ENCODE results near the gene DGKG. TPM values are rescaled to one million over a fixed set of nuclear protein-coding genes. Genes with fewer than 3 reads are reported as not detected.

The DGKG gene
- total RNA-seq, 2 donors from 2014 or later: 0.17 to 0.64 TPM

DNA sequence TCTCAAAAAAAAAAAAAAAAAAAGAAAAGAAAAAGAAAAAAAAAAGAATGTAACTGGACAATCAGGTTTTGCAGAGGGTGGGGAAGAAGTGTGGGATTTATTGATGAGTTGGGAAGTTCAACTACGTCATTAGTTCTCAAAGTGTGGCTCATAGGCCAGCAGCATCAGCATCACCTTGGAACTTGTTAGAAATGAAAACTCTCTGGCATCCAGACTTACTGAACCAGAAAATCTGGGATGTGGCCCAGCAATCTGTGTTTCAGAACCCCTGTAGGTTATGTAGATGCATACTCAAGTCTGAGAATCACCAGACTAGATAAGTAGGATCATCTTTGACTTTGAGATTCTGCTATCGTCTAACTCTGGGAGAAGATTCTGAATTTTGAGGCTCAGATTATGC lies 207.4 kb downstream of the DGKG start:
- no peak overlapping the region for H3K4me3 ChIP-seq
- no peak overlapping the region for H3K9ac ChIP-seq (ENCODE audit: low read depth in 2 of 2, low read length in 2 of 2)
- H3K4me1 ChIP-seq: no peaks in the 10 kb centered on the region
- H3K27ac ChIP-seq: no peak overlapping the region
- TF ChIP-seq, protein P1, sequence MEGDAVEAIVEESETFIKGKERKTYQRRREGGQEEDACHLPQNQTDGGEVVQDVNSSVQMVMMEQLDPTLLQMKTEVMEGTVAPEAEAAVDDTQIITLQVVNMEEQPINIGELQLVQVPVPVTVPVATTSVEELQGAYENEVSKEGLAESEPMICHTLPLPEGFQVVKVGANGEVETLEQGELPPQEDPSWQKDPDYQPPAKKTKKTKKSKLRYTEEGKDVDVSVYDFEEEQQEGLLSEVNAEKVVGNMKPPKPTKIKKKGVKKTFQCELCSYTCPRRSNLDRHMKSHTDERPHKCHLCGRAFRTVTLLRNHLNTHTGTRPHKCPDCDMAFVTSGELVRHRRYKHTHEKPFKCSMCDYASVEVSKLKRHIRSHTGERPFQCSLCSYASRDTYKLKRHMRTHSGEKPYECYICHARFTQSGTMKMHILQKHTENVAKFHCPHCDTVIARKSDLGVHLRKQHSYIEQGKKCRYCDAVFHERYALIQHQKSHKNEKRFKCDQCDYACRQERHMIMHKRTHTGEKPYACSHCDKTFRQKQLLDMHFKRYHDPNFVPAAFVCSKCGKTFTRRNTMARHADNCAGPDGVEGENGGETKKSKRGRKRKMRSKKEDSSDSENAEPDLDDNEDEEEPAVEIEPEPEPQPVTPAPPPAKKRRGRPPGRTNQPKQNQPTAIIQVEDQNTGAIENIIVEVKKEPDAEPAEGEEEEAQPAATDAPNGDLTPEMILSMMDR (IDR thresholded peaks at IDR 0.05): no peak
- no peaks in the 10 kb centered on the region for H3K36me3 ChIP-seq
- DNase-seq: no peak
- intact Hi-C loops (cut with DNase I): no loop called here
- H3K9me3 ChIP-seq: no peaks in the 10 kb centered on the region
- H3K27me3 ChIP-seq: no peaks in the 10 kb centered on the region

DNA sequence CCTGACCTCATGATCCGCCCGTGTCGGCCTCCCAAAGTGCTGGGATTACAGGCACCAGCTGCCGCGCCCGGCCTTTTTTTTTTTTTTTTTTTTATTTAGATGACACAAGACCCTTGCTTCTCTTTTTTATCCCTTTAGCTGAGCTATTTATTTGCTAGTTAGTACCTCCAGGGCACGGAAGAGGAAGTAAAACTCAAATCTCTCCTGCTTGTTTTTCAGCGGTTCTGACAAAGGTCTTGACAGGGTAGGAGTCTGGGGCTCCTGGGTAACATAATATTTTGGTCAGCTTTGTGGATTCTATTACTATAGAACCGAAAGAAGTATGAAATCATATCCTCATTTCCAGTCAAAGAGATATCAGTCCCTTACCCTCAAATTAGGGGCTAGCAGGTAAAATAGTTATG lies 209.1 kb downstream of the DGKG start:
- TF ChIP-seq, protein P1 (IDR thresholded peaks at IDR 0.05): no peak
- no peak overlapping the region for H3K27ac ChIP-seq

DNA sequence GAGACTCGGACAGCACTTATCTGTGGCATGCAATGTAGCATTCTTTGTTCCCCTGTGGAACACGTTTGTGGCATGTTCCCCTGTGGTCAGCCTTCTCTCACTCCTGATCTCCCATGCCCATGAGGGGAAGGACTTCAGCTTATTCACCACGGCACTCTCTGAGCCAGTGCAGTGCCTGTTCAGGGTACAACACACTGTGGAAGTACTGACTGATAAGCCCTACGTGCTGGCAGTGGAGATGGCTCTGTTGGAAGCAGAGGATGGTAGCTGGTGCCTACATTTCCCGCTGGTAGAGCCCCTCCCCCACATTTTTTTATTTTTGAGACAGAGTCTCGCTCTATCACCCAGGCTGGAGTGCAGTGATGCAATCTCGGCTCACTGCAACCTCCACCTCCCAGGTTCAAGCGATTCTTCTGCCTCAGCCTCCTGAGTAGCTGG lies 209.7 kb downstream of the DGKG start:
- no peak overlapping the region for H3K27ac ChIP-seq

More for the DNA sequence above, 209.1 kb downstream of the DGKG start:
- H3K9me3 ChIP-seq: no peaks in the 10 kb centered on the region
- DNase-seq: no peak
- intact Hi-C loops (cut with DNase I): no loop called here
- no peaks in the 10 kb centered on the region for H3K36me3 ChIP-seq
- no peak overlapping the region for H3K4me3 ChIP-seq
- no peaks in the 10 kb centered on the region for H3K27me3 ChIP-seq
- H3K4me1 ChIP-seq: no peaks in the 10 kb centered on the region
- H3K9ac ChIP-seq (ENCODE audit: low read depth in 2 of 2, low read length in 2 of 2): no peak overlapping the region

DNA sequence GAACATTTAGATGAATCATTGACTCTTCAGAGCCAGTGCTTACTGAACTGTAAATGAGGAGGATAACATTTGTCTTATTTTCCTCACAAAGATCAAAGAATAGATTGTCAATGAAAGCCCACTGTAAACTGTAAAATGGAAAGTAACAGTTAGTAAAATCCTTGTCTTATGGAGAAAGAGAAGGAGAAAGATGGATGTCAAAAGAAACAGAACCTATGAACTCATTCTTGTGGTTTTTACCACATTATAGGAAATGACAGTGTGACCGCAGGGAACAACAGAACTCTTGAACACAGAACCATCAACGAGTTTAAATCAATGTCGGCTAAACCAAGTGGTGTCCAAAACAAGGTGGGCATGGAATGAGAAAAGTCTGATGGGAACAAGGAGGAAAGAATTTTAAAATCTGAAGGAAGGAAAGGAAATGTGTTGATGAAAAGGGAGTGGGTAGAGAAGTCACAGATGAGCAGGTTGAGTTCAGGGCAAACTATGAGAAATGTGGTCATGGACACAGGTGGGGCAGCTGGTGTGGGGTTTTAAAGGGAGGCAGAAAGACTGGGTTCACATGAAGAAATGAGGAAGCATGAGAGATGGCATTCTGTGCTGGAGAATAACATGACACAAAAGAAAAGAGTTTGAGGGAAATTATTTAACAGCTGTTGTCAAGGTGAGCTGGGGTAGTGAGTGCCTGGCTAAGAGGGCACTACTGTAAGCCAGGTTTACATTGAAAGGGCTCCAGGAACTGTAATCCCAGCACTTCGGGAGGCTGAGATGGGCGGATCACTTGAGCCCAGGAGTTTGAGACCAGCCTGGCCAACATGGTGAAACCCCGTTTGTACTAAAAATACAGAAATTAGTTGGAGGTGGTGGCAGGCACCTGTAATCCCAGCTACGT lies 210.7 kb downstream of the DGKG start:
- intact Hi-C loops (cut with DNase I): no loop called here
- no peaks in the 10 kb centered on the region for H3K27me3 ChIP-seq
- H3K9me3 ChIP-seq: no peaks in the 10 kb centered on the region
- no peaks in the 10 kb centered on the region for H3K36me3 ChIP-seq
- no peaks in the 10 kb centered on the region for H3K4me1 ChIP-seq
- DNase-seq: no peak
- H3K4me3 ChIP-seq: no peak overlapping the region
- TF ChIP-seq, protein P1 (IDR thresholded peaks at IDR 0.05): no peak
- no peak overlapping the region for H3K9ac ChIP-seq (ENCODE audit: low read depth in 2 of 2, low read length in 2 of 2)
- H3K27ac ChIP-seq: no peak overlapping the region

More for the DNA sequence above, 209.7 kb downstream of the DGKG start:
- Histone ChIP-seq H3K9me3 (no peaks in the 10 kb centered on the region), H3K9ac (ENCODE audit: low read depth in 2 of 2, low read length in 2 of 2) (no peak overlapping the region), H3K36me3 (no peaks in the 10 kb centered on the region), H3K27me3 (no peaks in the 10 kb centered on the region), H3K4me1 (no peaks in the 10 kb centered on the region), H3K4me3 (no peak overlapping the region)
- TF ChIP-seq, protein P1 (IDR thresholded peaks at IDR 0.05): no peak
- intact Hi-C loops (cut with DNase I): no loop called here
- no peak for DNase-seq

DNA sequence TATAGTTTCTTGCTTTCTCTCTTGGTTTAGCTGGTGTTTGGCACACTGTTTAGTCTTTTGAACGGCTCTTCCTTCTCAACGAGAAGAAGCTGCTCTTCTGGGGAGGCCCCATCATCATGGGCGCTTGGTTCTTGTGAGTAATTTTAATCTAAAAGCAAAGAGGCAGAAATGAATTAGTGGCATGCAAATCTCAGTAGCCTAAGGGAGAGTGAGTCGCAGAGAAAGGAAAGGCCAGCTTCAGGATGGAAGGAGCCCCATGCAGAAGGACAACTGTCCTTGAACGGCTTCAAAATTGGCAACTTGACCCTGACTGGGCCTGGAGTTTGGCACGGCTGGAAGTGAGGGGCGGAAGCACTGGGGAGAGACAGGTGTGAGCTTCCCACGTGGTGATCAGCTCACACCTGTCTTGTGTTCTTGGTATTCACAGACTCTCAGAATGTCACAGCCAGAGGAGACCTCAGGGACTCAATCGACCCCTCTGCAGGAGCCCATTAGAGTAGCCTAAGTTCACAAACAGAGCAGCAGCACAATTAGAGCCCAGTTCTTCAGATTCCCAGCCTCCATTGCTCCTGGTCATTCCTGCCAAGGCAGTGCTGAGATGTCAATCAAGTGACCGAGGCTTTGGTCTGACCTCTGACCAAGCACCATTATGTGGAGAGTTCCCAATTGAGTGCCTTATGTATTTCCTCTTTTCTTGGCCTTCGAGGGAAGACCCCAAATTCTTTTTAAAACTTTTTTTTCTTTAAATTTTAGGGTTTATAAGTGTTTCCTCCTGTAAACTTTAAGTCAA lies 211.8 kb downstream of the DGKG start:
- Histone ChIP-seq H3K27me3 (no peaks in the 10 kb centered on the region), H3K9me3 (no peaks in the 10 kb centered on the region), H3K4me3 (no peak overlapping the region)

More for the DNA sequence above, 211.8 kb downstream of the DGKG start:
- Histone ChIP-seq H3K27ac (no peak overlapping the region), H3K36me3 (no peaks in the 10 kb centered on the region), H3K4me1 (no peaks in the 10 kb centered on the region), H3K9ac (ENCODE audit: low read depth in 2 of 2, low read length in 2 of 2) (no peak overlapping the region)
- TF ChIP-seq, protein P1 (IDR thresholded peaks at IDR 0.05): no peak
- DNase-seq: no peak
- intact Hi-C loops (cut with DNase I): no loop called here
